Large intestine (tissue), 3 donors: ENCODE data around the gene TREX2. TPM values are rescaled to one million over a fixed set of nuclear protein-coding genes. Genes with fewer than 3 reads are reported as not detected.

Experiments used
- DNase-seq, 2 donors: peaks; one replicate each; pipeline versions ENCODE4 v3.0.0 to v3.0.0-alpha.2; 2013
- H3K27ac ChIP-seq: one replicate; pipeline ENCODE4 v1.5.1; 2013; ENCODE audit warnings: low read length
- H3K27me3 ChIP-seq: 2 replicates; pipeline ENCODE4 v1.6.1; 2013; ENCODE audit warnings: low read length; ENCODE audit not compliant: control insufficient read depth, insufficient read depth
- H3K36me3 ChIP-seq: 2 replicates; pipeline ENCODE4 v1.6.1; 2013; ENCODE audit warnings: low read length; ENCODE audit not compliant: control insufficient read depth, insufficient read depth
- H3K4me1 ChIP-seq: one replicate; pipeline ENCODE4 v1.6.1; 2013; ENCODE audit warnings: low read length; ENCODE audit not compliant: control insufficient read depth, insufficient read depth
- H3K4me3 ChIP-seq: one replicate; pipeline ENCODE4 v1.5.1; 2013; ENCODE audit warnings: low read length
- H3K9me3 ChIP-seq: one replicate; pipeline ENCODE4 v1.6.1; 2013; ENCODE audit warnings: mild to moderate bottlenecking, low read depth, low read length, moderate library complexity; ENCODE audit not compliant: control insufficient read depth
- WGBS: methylation state at CpG from one replicate; pipeline ENCODE4 v1.1.5; 2013; ENCODE audit warnings: low lambda C conversion rate; ENCODE audit not compliant: insufficient coverage; 5-methylcytosine and 5-hydroxymethylcytosine counted together
- polyA plus RNA-seq: library from polyadenylated mRNA; unstranded; fragments of 120-200 nt; gene quantifications from one replicate; pipeline ENCODE4 v1.2.1, GENCODE V29; 2013

TREX2 gene
- polyA plus RNA-seq, 1 donor: 0.30 TPM

DNA sequence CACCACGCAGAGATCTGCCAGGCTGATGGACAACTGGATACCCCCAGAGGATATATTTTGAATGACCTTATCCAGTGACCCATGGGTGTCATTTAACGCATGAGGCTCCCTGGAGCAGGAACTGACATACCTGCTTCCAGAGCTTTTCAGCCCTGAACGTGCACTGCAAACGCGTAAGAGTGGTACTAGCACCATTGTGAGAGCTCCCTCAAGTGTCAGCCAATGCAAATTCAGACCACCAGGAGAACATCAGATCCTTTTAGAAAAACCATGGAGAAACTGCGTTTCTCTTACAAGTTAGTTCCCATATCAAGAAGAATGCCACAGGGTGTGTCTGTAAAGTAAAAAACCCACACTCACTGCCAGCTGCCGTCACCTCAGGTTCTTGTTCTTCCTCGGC, 7.3 kb downstream of the TREX2 start:
- Histone ChIP-seq H3K36me3 (no peaks in the 10 kb centered on the region), H3K27ac (no peak overlapping the region), H3K27me3 (no peaks in the 10 kb centered on the region), H3K4me1 (no peaks in the 10 kb centered on the region), H3K4me3 (no peak overlapping the region), H3K9me3 (no peaks in the 10 kb centered on the region)
- DNase-seq: peak; percentile 11 to 17
- no CpG with 5 or more reads among the region's 8 CpGs for WGBS

DNA sequence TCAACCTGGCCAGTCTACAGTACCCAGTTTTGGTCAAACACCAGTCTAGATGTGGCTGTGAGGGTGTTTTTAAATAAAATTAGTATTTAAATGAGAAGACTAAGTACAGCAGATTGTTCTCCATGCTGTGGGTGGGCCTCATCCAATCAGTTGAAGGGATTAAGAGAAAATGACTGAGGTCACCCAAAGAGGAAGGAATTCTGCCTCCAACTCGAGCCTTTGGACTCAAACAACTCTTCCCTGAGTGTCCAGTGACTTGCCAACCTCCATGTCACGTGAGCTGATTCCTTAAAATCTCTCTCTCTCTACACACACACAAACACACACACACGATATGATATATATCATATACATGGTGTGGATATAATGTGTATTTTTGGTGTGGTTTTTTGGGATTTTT, 10.0 kb downstream of the TREX2 start:
- DNase-seq: no peak
- Histone ChIP-seq H3K4me3 (no peak overlapping the region), H3K27ac (no peak overlapping the region), H3K9me3 (no peaks in the 10 kb centered on the region), H3K36me3 (no peaks in the 10 kb centered on the region), H3K27me3 (no peaks in the 10 kb centered on the region), H3K4me1 (no peaks in the 10 kb centered on the region)
- WGBS: no CpG with 5 or more reads among the region's 3 CpGs

DNA sequence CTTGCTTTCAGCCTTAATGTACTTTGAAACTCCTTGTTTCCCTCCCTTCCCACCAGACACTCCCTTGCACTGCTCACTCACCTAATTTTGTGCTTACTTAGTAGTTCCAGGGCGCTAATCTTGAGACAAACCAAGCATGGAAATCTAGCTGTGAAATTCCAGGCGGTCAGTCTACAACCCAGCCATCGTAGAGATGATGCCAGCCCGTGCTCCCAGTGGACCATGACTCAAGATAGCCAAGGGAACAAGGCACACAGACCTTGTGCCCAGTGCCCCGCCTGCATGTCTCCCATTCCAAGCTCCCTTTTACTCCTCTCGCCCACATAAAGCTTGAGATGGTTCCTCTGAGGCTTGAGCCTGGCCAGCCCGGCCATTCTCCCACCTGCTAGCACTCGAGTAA, 11.1 kb downstream of the TREX2 start:
- no peaks in the 10 kb centered on the region for H3K27me3 ChIP-seq
- H3K4me1 ChIP-seq: no peaks in the 10 kb centered on the region
- no CpG with 5 or more reads among the region's 8 CpGs for WGBS
- DNase-seq: no peak
- no peaks in the 10 kb centered on the region for H3K9me3 ChIP-seq
- no peak overlapping the region for H3K4me3 ChIP-seq
- H3K36me3 ChIP-seq: no peaks in the 10 kb centered on the region
- H3K27ac ChIP-seq: no peak overlapping the region

DNA sequence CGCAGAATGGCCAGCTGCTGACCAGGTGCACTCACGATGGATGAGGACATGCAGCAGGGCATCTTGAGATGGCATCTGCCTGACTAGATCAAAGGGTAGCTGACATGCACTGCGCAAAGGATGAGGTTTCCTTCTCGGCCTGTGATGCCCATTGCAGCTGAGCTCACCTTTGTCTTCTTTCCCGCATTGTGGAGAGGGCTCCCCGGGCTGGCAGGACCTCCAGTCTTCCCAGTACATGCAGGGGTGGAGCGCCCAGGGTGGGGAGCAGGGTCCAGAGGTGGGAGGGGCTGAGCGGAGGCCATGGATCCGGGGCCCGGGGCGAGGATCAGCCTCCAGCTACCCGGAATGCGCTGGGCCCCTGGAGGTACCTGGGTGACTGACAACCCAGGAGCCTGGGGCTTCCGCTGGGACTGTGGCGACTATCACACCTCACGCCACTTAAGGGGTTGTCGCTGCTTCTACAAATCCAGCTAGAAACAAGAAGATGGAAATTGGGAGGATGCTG, 12.0 kb downstream of the TREX2 start:
- H3K36me3 ChIP-seq: no peaks in the 10 kb centered on the region
- no CpG with 5 or more reads among the region's 17 CpGs for WGBS
- H3K27me3 ChIP-seq: no peaks in the 10 kb centered on the region
- H3K27ac ChIP-seq: no peak overlapping the region
- no peaks in the 10 kb centered on the region for H3K9me3 ChIP-seq
- no peaks in the 10 kb centered on the region for H3K4me1 ChIP-seq
- H3K4me3 ChIP-seq: no peak overlapping the region
- no peak for DNase-seq

DNA sequence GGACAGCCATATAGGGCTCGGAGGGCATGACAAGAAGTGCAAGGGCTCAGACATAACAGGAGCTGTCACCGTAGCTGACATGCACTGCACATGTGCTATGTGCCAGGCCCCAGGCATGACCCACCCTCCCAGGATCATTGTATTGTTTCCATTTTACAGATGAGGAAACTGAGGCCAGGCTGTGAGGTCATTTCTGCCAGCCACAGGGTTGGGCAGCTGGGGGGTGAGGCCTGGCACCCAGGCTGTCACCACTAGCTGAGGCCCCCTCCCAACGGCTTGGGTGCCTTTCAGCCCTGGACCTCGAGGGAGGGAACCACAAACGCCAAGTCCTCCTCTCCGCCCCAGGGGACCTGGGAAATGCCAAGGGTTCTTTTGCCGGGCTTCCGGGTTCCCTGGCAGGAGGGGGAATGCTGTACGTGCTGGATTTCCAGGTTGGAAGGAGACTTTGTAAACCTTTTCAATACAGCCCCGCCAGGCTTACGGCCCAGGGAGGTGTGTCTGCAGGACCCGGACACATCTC, 12.6 kb downstream of the TREX2 start:
- no peaks in the 10 kb centered on the region for H3K9me3 ChIP-seq
- H3K4me1 ChIP-seq: no peaks in the 10 kb centered on the region
- no peaks in the 10 kb centered on the region for H3K27me3 ChIP-seq
- DNase-seq: no peak
- WGBS: no CpG with 5 or more reads among the region's 12 CpGs
- H3K4me3 ChIP-seq: no peak overlapping the region
- H3K27ac ChIP-seq: no peak overlapping the region
- no peaks in the 10 kb centered on the region for H3K36me3 ChIP-seq

DNA sequence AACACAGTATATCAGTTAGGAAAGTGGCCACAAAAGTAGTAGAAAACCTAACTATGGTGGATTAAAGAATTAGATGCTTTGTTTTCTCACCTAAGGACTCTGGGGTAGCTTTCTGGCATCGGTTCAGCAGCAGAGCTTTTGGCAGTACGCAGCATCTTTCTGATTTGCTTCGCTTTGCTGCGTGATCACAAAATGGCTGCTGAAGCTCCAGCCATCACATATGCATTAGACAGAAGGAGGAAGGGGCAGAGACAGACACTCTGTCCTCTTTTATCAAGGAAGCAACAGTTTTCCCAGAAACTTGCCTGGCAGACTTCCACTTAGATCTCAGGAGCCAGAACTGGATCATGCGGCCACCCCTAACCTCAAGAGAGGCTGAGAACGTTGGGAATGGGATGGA, 15.1 kb downstream of the TREX2 start:
- WGBS: no CpG with 5 or more reads among the region's 6 CpGs
- Histone ChIP-seq H3K27ac (no peak overlapping the region), H3K9me3 (no peaks in the 10 kb centered on the region), H3K27me3 (no peaks in the 10 kb centered on the region), H3K4me3 (no peak overlapping the region), H3K4me1 (no peaks in the 10 kb centered on the region), H3K36me3 (no peaks in the 10 kb centered on the region)
- DNase-seq: no peak

DNA sequence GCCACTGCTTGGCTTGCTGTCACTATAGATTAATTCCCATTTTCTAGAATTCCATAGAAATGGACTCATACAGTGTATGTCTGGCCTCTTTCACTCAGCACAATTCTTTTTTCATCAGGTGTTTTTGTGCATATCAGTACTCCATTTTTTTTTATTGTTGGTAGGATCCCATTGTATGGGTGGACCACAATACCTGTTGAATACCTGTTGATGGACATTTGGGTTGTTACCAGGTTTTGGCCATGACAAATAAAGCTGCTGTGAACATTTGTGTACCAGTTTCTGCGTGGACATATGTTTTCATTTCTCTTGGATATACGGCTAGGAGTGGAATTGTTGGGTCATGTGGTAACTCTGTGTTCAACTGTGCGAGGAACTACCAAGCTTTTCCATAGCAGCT, 19.7 kb downstream of the TREX2 start:
- DNase-seq: no peak

DNA sequence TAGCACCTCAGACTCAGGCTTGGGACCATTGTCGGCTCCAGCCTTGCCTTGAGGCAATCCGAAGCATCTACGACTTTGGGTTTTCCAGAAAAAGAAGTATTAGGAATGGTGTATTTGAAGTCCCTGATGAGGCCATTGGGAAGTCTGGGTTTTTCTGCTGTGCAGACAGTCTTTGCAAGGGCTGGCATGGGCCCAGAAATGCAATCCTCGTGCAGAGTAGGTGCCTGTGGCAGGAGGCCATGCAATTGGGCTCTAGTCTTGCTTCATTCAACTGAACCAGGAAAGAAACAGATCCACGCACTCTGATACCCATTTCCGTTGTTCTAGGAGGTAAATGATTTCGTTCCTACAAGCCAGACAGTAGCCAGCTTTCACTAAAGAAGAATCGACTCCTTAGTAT, 22.2 kb downstream of the TREX2 start:
- no CpG with 5 or more reads among the region's 8 CpGs for WGBS
- Histone ChIP-seq H3K36me3 (no peaks in the 10 kb centered on the region), H3K27me3 (no peaks in the 10 kb centered on the region), H3K4me1 (no peaks in the 10 kb centered on the region), H3K9me3 (no peaks in the 10 kb centered on the region), H3K4me3 (no peak overlapping the region), H3K27ac (no peak overlapping the region)
- no peak for DNase-seq

More for the DNA sequence above, 19.7 kb downstream of the TREX2 start:
- no peaks in the 10 kb centered on the region for H3K27me3 ChIP-seq
- no peaks in the 10 kb centered on the region for H3K4me1 ChIP-seq
- WGBS: 100% methylated on average over 1 of the region's 3 CpGs
- no peaks in the 10 kb centered on the region for H3K9me3 ChIP-seq
- no peak overlapping the region for H3K27ac ChIP-seq
- no peaks in the 10 kb centered on the region for H3K36me3 ChIP-seq
- no peak overlapping the region for H3K4me3 ChIP-seq

DNA sequence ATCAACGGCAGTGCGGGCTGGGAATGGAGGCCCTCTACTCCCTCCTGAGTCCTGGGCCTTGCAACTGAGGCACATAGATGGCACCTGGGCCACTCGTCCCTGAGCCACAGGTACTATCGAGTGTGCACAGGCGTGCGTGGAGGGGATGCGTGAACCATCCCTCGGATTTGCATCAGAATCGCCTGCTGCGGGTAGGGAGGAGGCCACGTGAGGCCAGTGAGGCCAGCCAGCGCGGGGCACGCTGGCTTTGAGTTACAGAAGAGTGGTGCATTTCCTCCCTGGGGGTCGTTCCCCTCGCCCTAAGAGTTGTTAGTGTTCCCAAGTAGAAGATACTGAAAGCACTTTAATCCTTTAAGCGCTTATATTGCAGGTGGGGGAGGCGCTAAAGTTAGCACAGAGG, 24.0 kb downstream of the TREX2 start:
- Histone ChIP-seq H3K27me3 (no peaks in the 10 kb centered on the region), H3K4me1 (no peaks in the 10 kb centered on the region), H3K36me3 (no peaks in the 10 kb centered on the region), H3K4me3 (no peak overlapping the region), H3K9me3 (no peaks in the 10 kb centered on the region), H3K27ac (no peak overlapping the region)
- DNase-seq: no peak
- no CpG with 5 or more reads among the region's 18 CpGs for WGBS

DNA sequence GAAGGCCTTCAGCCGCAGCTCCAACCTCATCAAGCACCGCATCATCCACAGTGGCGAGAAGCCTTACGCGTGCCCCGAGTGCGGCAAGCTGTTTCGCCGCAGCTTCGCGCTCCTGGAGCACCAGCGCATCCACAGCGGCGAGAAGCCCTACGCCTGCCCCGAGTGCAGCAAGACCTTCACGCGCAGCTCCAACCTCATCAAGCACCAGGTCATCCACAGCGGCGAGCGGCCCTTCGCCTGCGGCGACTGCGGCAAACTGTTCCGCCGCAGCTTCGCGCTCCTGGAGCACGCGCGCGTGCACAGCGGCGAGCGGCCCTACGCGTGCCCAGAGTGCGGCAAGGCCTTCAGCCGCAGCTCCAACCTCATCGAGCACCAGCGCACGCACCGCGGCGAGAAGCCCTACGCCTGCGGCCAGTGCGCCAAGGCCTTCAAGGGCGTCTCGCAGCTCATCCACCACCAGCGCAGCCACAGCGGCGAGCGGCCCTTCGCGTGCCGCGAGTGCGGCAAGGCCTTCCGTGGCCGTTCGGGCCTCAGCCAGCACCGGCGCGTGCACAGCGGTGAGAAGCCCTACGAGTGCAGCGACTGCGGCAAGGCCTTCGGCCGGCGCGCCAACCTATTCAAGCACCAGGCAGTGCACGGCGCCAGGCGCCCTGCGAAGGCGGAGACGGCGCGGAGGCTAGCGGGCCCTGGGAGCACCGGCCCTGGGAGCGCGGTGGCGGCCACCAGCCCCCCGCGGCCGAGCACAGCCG, 24.8 kb downstream of the TREX2 start:
- no CpG with 5 or more reads among the region's 91 CpGs for WGBS
- no peak for DNase-seq
- H3K4me1 ChIP-seq: no peaks in the 10 kb centered on the region
- H3K4me3 ChIP-seq: no peak overlapping the region
- no peaks in the 10 kb centered on the region for H3K27me3 ChIP-seq
- H3K36me3 ChIP-seq: no peaks in the 10 kb centered on the region
- no peak overlapping the region for H3K27ac ChIP-seq
- H3K9me3 ChIP-seq: no peaks in the 10 kb centered on the region

DNA sequence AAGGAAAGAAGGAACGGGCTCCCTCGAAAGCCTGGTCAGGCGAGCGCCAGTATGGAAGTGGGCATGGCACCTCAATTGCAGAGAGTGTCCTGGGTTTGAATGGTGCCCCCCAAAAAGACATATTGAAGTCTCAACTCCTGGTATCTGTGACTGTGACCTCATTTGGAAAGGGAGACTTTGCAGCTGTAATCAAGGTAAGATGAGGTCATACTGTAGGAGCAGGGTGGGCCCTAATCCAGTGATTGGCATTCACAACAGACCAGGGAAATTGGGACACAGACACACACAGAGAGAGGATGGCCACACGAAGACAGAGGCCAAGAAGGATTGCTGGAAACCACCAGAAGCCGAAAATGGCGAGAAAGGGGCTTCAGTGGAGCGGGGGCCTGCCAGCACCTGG, 28.2 kb downstream of the TREX2 start:
- Histone ChIP-seq H3K36me3 (no peaks in the 10 kb centered on the region), H3K4me3 (no peak overlapping the region), H3K27me3 (no peaks in the 10 kb centered on the region), H3K4me1 (no peaks in the 10 kb centered on the region), H3K27ac (no peak overlapping the region), H3K9me3 (no peaks in the 10 kb centered on the region)
- DNase-seq: no peak
- WGBS: no CpG with 5 or more reads among the region's 8 CpGs
